ENCODE measurements around the gene LRRC4C.

- TF ChIP-seq, protein P1, sequence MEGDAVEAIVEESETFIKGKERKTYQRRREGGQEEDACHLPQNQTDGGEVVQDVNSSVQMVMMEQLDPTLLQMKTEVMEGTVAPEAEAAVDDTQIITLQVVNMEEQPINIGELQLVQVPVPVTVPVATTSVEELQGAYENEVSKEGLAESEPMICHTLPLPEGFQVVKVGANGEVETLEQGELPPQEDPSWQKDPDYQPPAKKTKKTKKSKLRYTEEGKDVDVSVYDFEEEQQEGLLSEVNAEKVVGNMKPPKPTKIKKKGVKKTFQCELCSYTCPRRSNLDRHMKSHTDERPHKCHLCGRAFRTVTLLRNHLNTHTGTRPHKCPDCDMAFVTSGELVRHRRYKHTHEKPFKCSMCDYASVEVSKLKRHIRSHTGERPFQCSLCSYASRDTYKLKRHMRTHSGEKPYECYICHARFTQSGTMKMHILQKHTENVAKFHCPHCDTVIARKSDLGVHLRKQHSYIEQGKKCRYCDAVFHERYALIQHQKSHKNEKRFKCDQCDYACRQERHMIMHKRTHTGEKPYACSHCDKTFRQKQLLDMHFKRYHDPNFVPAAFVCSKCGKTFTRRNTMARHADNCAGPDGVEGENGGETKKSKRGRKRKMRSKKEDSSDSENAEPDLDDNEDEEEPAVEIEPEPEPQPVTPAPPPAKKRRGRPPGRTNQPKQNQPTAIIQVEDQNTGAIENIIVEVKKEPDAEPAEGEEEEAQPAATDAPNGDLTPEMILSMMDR (IDR thresholded peaks at IDR 0.05; ENCODE audit: low read length) = no peak
- TF ChIP-seq EZH2 (IDR thresholded peaks at IDR 0.05; ENCODE audit: borderline replicate concordance, low read length) = no peak
Measured at GRCh38 chr11:40998920-40999319, 460.5 kb downstream of the LRRC4C start.

All from OCI-LY1 (cell line).